ENCODE data around the gene BPIFB1. TPM values are rescaled to one million over a fixed set of nuclear protein-coding genes. Genes with fewer than 3 reads are reported as not detected.

The BPIFB1 gene
- total and polyA plus RNA-seq, 2 of the 8 experiments (the other 6 are each of a cell fraction or from before 2014, with no cell fraction given) = not detected

- no peak overlapping the region for H2AK5ac ChIP-seq (ENCODE audit: low read depth, low read length)
- H3K4me3 ChIP-seq (ENCODE audit: extremely low read depth in 1 of 4, insufficient read depth in 2 of 4, low read depth in 3 of 4, low read length in 4 of 4) = no peak overlapping the region
- no peaks in the 10 kb centered on the region for H3K36me3 ChIP-seq (ENCODE audit: control insufficient read depth in 2 of 4, insufficient read depth in 4 of 4, low read length in 3 of 4)
- H3K23ac ChIP-seq (ENCODE audit: insufficient read length) = no peak overlapping the region
- H3K56ac ChIP-seq (replicated peaks; ENCODE audit: insufficient read length, low read depth, low read length) = no peak overlapping the region
- no peak overlapping the region for H3K18ac ChIP-seq (ENCODE audit: extremely low read depth, low read length)
- H2BK5ac ChIP-seq (ENCODE audit: low read depth, low read length) = no peak overlapping the region
- H3K4ac ChIP-seq (replicated peaks; ENCODE audit: insufficient read length, low read depth, low read length) = no peak overlapping the region
- H2BK12ac ChIP-seq (ENCODE audit: low read depth, low read length) = no peak overlapping the region
- H3K9ac ChIP-seq (replicated peaks in 1 of 4; ENCODE audit: extremely low read depth in 1 of 4, low read depth in 3 of 4, low read length in 3 of 4) = no peak overlapping the region
- H3K23me2 ChIP-seq (ENCODE audit: low read depth, low read length) = no peaks in the 10 kb centered on the region
- ChIA-PET POLR2A (ENCODE audit: partially characterized antibody) (interaction anchor here (1.3 kb wide), 1 partner anchor 8 kb away, joined by 3 read pairs; no protein-coding TSS in a partner anchor), CTCF (ENCODE audit: partially characterized antibody) (interaction anchor here (0.9 to 4.4 kb wide), 9 partner anchors 9 to 192 kb away, joined by 3 to 32 read pairs (median 4); no protein-coding TSS in a partner anchor)
- H3K9me3 ChIP-seq (ENCODE audit: insufficient read depth in 2 of 2, low read depth in 1 of 2, low read length in 1 of 2) = no peaks in the 10 kb centered on the region
- DNase-seq (ENCODE audit: low read depth in 1 of 2, low spot score in 2 of 2) (no peak), FAIRE-seq (no peak)
- no peak overlapping the region for H3K4me2 ChIP-seq (ENCODE audit: insufficient read depth in 1 of 2, low read depth in 2 of 2, low read length in 2 of 2)
- no peaks in the 10 kb centered on the region for H4K20me1 ChIP-seq (replicated peaks in 1 of 2; ENCODE audit: control insufficient read depth in 1 of 2, insufficient read depth in 2 of 2, low read length in 2 of 2)
- no peak overlapping the region for H4K5ac ChIP-seq (ENCODE audit: insufficient read length, low read depth, low read length)
- H3K79me1 ChIP-seq (ENCODE audit: low read depth, low read length) = no peaks in the 10 kb centered on the region
- peaks cover 0 to 2% (median 0%) of the 10 kb centered on the region in 4 experiments; a peak in 4 of 7 replicates for H3K4me1 ChIP-seq (replicated peaks in 1 of 4; ENCODE audit: control insufficient read depth in 3 of 4, insufficient read depth in 4 of 4, low read length in 3 of 4)
- H3K79me2 ChIP-seq (ENCODE audit: control insufficient read depth in 1 of 2, insufficient read depth in 2 of 2, low read length in 2 of 2) = no peaks in the 10 kb centered on the region
- no peaks in the 10 kb centered on the region for H3K27me3 ChIP-seq (replicated peaks in 1 of 4; ENCODE audit: control insufficient read depth in 3 of 4, extremely low read depth in 1 of 4, insufficient read depth in 3 of 4, low read length in 3 of 4)
- H2BK120ac ChIP-seq (replicated peaks; ENCODE audit: low read depth, low read length) = no peak overlapping the region
- H2BK15ac ChIP-seq (ENCODE audit: low read length) = no peak overlapping the region
- H3K14ac ChIP-seq (ENCODE audit: insufficient read length) = no peak overlapping the region
- H3K27ac ChIP-seq (ENCODE audit: low read depth, low read length) = no peak overlapping the region
- no peak overlapping the region for H2BK20ac ChIP-seq (ENCODE audit: low read length)
- H2AFZ ChIP-seq (ENCODE audit: low read length) = no peak overlapping the region
- no peak overlapping the region for H4K91ac ChIP-seq (replicated peaks; ENCODE audit: insufficient read length, low read length)
- H4K8ac ChIP-seq (ENCODE audit: extremely low read depth, insufficient read depth, low read length) = no peak overlapping the region; the same call in 1 of the 2 replicates
- TF ChIP-seq SIRT6 (IDR thresholded peaks at IDR 0.05; ENCODE audit: low read length) (no peak), HDAC2 (IDR thresholded peaks at IDR 0.05; ENCODE audit: borderline replicate concordance in 1 of 2, low read depth in 2 of 2, low read length in 2 of 2) (no peak), RBBP5 (IDR thresholded peaks at IDR 0.05; ENCODE audit: borderline replicate concordance, low read depth, low read length) (no peak), CHD2 (IDR thresholded peaks at IDR 0.05; ENCODE audit: low read length) (no peak), SP4 (IDR thresholded peaks at IDR 0.05; ENCODE audit: low read length) (no peak), MAFK (IDR thresholded peaks at IDR 0.05; ENCODE audit: low read depth, low read length) (no peak), ATF2 (IDR thresholded peaks at IDR 0.05; ENCODE audit: low read length) (no peak), POU5F1 (IDR thresholded peaks at IDR 0.05; ENCODE audit: low read depth, low read length) (no peak), YY1 (IDR thresholded peaks at IDR 0.05; ENCODE audit: low read depth, low read length) (no peak), SP2 (IDR thresholded peaks at IDR 0.05; ENCODE audit: low read length) (no peak), CTCF (IDR thresholded peaks at IDR 0.05; ENCODE audit: control extremely low read depth in 1 of 3, insufficient read depth in 1 of 3, low read depth in 1 of 3, low read length in 3 of 3) (no peak)
These were observed 4.9 kb downstream of the BPIFB1 start for GRCh38 chr20:33287884-33288283.

Measured in H1 (cell line).